ENCODE measurements around the gene GALNT9. TPM values are rescaled to one million over a fixed set of nuclear protein-coding genes. Genes with fewer than 3 reads are reported as not detected.

GALNT9 gene
- total RNA-seq, 2 donors from 2014 or later = 4.0 to 10.8 TPM

DNA sequence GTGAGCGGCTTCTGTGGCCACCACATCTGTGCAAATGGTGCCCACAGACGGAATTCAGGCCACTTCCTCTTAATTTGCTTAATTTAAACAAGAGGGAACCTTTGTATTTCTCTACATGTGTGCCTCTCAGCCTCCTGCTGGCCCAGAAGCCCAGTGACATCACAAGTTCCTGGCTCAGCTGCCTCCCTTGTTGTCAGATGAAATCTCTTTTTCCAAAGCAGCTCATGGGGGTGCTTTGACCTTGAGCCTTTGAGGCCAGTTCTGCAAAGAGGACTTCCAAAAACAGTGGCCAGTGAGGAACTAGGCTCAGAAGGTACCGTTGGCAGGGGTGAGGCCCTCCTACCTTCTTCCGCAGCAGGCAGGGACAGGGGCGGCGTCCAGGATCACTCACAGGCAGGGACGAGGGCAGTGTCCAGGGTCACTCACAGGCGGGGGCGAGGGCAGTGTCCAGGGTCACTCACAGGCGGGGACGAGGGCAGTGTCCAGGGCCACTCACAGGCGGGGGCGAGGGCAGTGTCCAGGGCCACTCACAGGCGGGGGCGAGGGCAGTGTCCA lies 35.0 kb upstream of the GALNT9 start:
- no peaks in the 10 kb centered on the region for H3K27me3 ChIP-seq
- H3K4me3 ChIP-seq = no peak overlapping the region
- H3K27ac ChIP-seq = no peak overlapping the region
- H3K36me3 ChIP-seq = no peaks in the 10 kb centered on the region
- H3K9me3 ChIP-seq = no peaks in the 10 kb centered on the region
- H3K4me1 ChIP-seq = no peaks in the 10 kb centered on the region
- no peak for DNase-seq (ENCODE audit: low spot score)
- TF ChIP-seq CTCF (IDR thresholded peaks at IDR 0.05) = no peak

- H3K9me3 ChIP-seq = no peaks in the 10 kb centered on the region
- H3K4me1 ChIP-seq = no peaks in the 10 kb centered on the region
- H3K27me3 ChIP-seq = no peaks in the 10 kb centered on the region
- no peak overlapping the region for H3K27ac ChIP-seq
- H3K36me3 ChIP-seq = no peaks in the 10 kb centered on the region
- no peak for DNase-seq (ENCODE audit: low spot score)
- TF ChIP-seq CTCF (IDR thresholded peaks at IDR 0.05) = no peak
- no peak overlapping the region for H3K4me3 ChIP-seq
Observed at GRCh38 chr12:132363661-132364347, 34.4 kb upstream of the GALNT9 start.

- no peak for TF ChIP-seq CTCF (IDR thresholded peaks at IDR 0.05)
Observed at GRCh38 chr12:132362996-132363660, 33.7 kb upstream of the GALNT9 start.

GRCh38 chr12:132360906-132361777 lies 31.8 kb upstream of the GALNT9 start:
- no peak for DNase-seq (ENCODE audit: low spot score)
- Histone ChIP-seq H3K27ac (no peak overlapping the region), H3K27me3 (no peaks in the 10 kb centered on the region), H3K4me3 (no peak overlapping the region), H3K4me1 (no peaks in the 10 kb centered on the region), H3K36me3 (no peaks in the 10 kb centered on the region), H3K9me3 (no peaks in the 10 kb centered on the region)
- TF ChIP-seq CTCF (IDR thresholded peaks at IDR 0.05) = no peak

More at GRCh38 chr12:132362996-132363660, 33.7 kb upstream of the GALNT9 start:
- DNase-seq (ENCODE audit: low spot score) = no peak
- H3K4me1 ChIP-seq = no peaks in the 10 kb centered on the region
- H3K36me3 ChIP-seq = no peaks in the 10 kb centered on the region
- no peak overlapping the region for H3K4me3 ChIP-seq
- no peak overlapping the region for H3K27ac ChIP-seq
- no peaks in the 10 kb centered on the region for H3K27me3 ChIP-seq
- H3K9me3 ChIP-seq = no peaks in the 10 kb centered on the region

- no peak for DNase-seq (ENCODE audit: low spot score)
- Histone ChIP-seq H3K4me1 (no peaks in the 10 kb centered on the region), H3K4me3 (no peak overlapping the region), H3K36me3 (no peaks in the 10 kb centered on the region), H3K27me3 (no peaks in the 10 kb centered on the region), H3K27ac (no peak overlapping the region), H3K9me3 (no peaks in the 10 kb centered on the region)
- TF ChIP-seq CTCF (IDR thresholded peaks at IDR 0.05) = no peak
Observed at GRCh38 chr12:132360410-132360809, 31.0 kb upstream of the GALNT9 start.
